ENCODE results near the gene RUFY4. TPM values are rescaled to one million over a fixed set of nuclear protein-coding genes. Genes with fewer than 3 reads are reported as not detected.

RUFY4 gene
- total and polyA plus RNA-seq, 2 of the 13 experiments (the other 11 are each of a cell fraction or from before 2014, with no cell fraction given) = not detected

DNA sequence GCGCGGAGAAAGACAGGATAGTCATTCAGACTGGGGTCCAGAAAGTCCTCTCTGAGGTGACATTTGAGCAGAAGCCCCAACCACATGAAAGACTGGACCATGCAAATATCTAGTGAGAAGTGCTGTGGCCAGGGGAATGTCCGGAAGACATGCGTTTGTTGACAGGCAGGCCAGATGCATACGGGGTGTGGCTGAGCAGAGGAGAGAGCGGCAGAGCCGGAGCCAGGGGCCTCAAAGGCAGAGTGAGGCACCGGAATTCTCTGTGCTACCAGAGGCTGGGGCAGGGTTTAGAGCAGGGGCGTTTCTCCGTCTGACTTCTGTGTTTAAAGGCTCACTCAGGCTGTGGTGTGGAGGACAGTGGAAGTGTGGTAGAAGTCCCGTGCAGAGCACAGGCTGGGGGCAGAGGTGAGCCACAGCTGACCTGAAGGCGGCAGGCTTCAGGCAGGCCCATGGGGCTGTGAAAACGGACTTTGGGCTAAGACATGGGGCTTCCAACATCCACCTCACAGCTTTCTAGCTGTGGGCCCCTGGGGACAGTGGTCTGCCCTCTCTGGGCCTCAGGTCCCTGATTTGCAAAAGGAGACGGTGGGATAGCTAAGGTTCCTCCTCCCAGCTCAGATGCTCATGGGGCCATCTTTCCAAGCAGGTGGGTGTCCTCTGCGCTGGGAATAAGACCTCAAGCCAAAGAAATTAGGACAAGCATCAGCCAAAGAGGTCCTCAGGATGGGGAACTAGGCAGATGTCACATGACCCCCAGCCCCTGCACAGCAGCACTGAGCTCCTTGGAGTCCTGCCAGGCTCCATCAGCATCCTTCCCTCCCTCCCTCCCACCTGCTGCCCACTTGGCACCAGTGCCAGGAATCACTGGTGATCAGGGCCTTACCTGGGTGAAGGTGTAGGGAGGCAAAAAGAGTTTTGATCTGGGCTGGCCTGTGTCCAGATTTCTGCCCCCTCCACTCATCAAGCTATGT is 11.2 kb downstream of the RUFY4 start:
- Histone ChIP-seq H3K27ac (ENCODE audit: extremely low read length, insufficient read depth, low read length) (no peak overlapping the region), H3K4me3 (replicated peaks in 1 of 3; ENCODE audit: insufficient read depth in 1 of 3, low read depth in 2 of 3, low read length in 3 of 3) (no peak overlapping the region; a peak in 1 of 6 replicates), H3K9ac (ENCODE audit: insufficient read depth, low read depth, low read length) (no peak overlapping the region), H3K36me3 (replicated peaks in 1 of 2; ENCODE audit: control insufficient read depth in 1 of 2, insufficient read depth in 2 of 2, low read length in 2 of 2) (no peaks in the 10 kb centered on the region), H3K27me3 (ENCODE audit: control insufficient read depth in 1 of 2, insufficient read depth in 2 of 2, low read length in 2 of 2) (peaks cover 2 to 35% of the 10 kb centered on the region in 2 experiments; a peak in 4 of 5 replicates), H3K4me1 (ENCODE audit: insufficient read depth, low read length) (peaks cover 14% of the 10 kb centered on the region), H2AFZ (ENCODE audit: low read length) (no peak overlapping the region), H3K9me3 (ENCODE audit: low read length) (no peaks in the 10 kb centered on the region), H4K20me1 (ENCODE audit: insufficient read depth, low read length) (no peaks in the 10 kb centered on the region), H3K4me2 (ENCODE audit: low read depth, low read length) (peak overlapping the region; percentile 46), H3K79me2 (ENCODE audit: insufficient read depth, low read length) (no peaks in the 10 kb centered on the region)
- intact Hi-C loops (cut with micrococcal nuclease; ENCODE audit: unreplicated experiment) (no loop called here), in situ Hi-C loops (cut with HindIII; ENCODE audit: extremely low pct_ligation_motif_present, low pct_unique_long_range_greater_than_20kb) (no loop called here)
- no TSS peak for BruUV-seq (replicated peaks)
- DNase-seq (ENCODE audit: low spot score) (peak; percentile 37), ATAC-seq (peak; percentile 77), FAIRE-seq (no peak)
- ChIA-PET CTCF (ENCODE audit: low intra/inter-chr PET ratio, low total read pairs) (no interaction called here), POLR2A (no interaction called here)
- TF ChIP-seq ZSCAN21 (CRISPR knock-in tag; IDR thresholded peaks at IDR 0.05; ENCODE audit: borderline replicate concordance) (0 out of 2 replicates have a peak, but pooled peaks have one; percentile 18), HNF4A (CRISPR knock-in tag; IDR thresholded peaks at IDR 0.05) (peak; percentile 21; the same call in 1 of the 2 replicates), FOXK1 (CRISPR knock-in tag; IDR thresholded peaks at IDR 0.05; ENCODE audit: borderline replicate concordance, low read depth) (no peak), SOX5 (CRISPR knock-in tag; IDR thresholded peaks at IDR 0.05; ENCODE audit: borderline replicate concordance) (peak; percentile 7; the same call in 1 of the 2 replicates), JARID2 (CRISPR knock-in tag; IDR thresholded peaks at IDR 0.05; ENCODE audit: insufficient replicate concordance) (no peak), NFIB (CRISPR knock-in tag; IDR thresholded peaks at IDR 0.05; ENCODE audit: borderline replicate concordance) (no peak), ZNF343 (CRISPR knock-in tag; IDR thresholded peaks at IDR 0.05) (no peak), TBX3 (IDR thresholded peaks at IDR 0.05; ENCODE audit: borderline replicate concordance) (0 out of 2 replicates have a peak, but pooled peaks have one; percentile 27), ZNF768 (CRISPR knock-in tag; IDR thresholded peaks at IDR 0.05) (peak; percentile 64; the same call in 1 of the 2 replicates), TEAD3 (CRISPR knock-in tag; optimal IDR thresholded peaks at IDR 0.05; ENCODE audit: borderline replicate concordance) (peak; percentile 50), SAP130 (CRISPR knock-in tag; IDR thresholded peaks at IDR 0.05; ENCODE audit: low read depth) (peak; percentile 16; the same call in 1 of the 2 replicates), PLRG1 (conservative IDR thresholded peaks at IDR 0.05) (no peak)
- TF ChIP-seq, protein P1, sequence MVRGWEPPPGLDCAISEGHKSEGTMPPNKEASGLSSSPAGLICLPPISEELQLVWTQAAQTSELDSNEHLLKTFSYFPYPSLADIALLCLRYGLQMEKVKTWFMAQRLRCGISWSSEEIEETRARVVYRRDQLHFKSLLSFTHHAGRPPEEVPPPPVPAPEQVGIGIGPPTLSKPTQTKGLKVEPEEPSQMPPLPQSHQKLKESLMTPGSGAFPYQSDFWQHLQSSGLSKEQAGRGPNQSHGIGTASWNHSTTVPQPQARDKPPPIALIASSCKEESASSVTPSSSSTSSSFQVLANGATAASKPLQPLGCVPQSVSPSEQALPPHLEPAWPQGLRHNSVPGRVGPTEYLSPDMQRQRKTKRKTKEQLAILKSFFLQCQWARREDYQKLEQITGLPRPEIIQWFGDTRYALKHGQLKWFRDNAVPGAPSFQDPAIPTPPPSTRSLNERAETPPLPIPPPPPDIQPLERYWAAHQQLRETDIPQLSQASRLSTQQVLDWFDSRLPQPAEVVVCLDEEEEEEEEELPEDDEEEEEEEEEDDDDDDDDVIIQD (CRISPR knock-in tag; IDR thresholded peaks at IDR 0.05; ENCODE audit: low read depth) = peak; percentile 45; the same call in 1 of the 2 replicates
- 8% methylated on average over 13 of the region's 15 CpGs for WGBS (ENCODE audit: low lambda C conversion rate)
